DMS153 treated with DMSO at 0.1 percent for 48 hours (cell line): ENCODE data around the gene NFYC.

ENCODE experiments used
- DNase-seq: peaks from one replicate; lab custom pipeline; 2025; ENCODE audit not compliant: unreplicated experiment; lab: John Stamatoyannopoulos, UW

The NFYC gene

GRCh38 chr1:40734882-40735628 is 43.6 kb downstream of the NFYC start:
- no peak for DNase-seq

DNA sequence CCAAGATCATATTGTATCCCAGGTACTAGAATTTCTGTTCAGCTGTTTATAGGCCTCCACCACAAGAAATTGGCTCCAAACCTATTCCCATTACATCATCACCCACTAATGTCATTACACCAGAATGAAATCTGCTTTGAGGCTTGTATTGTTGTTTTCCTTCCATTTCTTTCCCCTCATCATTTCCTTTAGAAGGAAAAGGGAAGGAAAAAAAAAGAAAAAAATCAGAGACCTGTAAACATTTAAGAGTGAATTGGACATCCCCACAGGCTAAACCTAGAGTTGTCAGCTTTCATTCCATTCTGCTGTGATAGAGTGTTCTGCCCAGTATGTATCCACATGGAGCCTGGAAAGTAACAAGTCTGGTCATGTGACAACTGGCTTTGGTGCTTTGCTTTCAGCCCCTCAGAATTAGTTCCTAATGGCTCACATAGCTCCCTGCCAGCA is 44.6 kb downstream of the NFYC start:
- no peak for DNase-seq

DNA sequence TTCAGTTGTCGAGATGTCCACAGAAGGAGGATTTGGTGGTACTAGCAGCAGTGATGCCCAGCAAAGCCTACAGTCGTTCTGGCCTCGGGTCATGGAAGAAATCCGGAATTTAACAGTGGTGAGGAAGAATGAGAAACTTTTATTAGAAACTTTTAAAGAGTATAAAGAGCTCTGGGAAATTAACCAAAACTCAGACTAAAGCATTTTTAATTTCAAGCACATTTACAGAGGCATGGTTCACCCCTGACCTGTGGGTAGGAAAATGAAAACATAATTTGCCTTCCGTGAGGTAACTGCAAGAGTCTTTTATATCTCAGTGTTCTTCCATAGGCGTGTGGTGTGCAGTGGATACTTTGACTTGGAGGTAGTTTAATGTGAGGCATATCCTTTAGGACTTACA is 47.3 kb downstream of the NFYC start:
- no peak for DNase-seq

DNA sequence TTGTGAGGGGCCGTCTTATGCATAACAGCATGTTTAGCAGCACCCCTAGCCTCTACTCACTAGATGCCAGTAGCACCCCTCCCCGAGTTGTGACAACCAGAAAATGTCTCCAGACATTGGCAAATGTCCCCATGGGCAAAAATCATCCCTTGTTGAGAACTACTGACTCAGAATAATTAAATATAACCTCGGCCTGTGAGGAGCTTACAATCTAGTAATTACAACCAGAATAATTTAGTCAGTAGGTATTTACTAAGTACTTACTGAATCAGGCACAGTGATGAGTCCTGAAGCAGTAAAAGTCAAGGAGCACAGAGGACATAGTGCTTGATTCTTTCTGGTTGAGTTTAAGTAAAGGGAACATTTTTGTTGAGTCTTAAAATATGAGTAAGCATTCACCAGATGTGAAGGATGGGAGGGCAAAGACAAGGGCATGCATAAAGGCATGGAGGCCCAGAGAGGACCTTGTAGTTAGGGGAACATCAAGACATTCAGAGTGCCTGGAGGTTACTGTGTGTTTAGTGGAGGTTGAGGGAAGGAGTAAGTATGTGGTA is 48.0 kb downstream of the NFYC start:
- no peak for DNase-seq

DNA sequence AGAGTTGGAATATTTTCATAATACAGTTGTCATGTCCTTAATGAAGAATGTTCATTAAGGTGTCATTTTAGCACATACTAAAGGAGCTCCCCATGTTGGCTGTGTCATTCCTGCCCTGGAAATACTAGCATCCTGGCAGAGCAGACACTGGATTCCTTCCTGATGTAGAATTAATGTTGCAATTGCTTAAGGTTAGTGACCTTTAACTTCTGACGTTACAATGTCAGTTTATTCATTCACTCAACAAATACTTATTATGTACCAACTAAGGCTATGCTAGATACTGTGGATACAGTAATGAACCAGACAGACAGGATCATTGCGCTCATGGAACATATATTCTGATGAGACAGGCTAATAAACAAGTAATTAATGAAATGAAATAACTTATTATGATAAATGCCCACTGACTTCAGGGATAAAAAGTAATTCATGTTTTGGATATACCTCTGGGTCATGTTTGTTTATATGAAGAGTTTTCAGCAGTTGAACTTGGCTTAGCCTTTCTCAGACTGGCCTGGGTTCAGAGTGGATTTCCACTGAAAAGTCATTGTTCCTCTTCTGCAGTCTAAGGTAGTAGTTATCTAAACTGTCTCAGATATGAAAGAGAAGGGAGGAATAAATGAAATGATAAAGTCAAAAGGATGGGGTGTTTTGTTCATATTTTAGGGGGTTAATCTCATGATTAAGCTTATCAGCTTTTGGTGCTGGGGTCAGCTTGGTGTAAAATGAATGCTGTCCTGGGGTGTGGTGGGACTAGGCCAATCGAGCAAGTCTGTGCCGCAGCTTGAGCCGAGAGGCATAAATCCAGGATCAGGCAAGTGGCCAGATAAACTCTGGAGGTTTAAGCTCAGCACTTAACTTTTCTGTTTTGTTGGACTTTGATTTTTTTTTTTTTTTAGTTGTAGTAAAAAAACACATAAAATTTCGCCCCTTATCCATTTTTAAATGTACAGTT is 48.8 kb downstream of the NFYC start:
- no peak for DNase-seq

GRCh38 chr1:40740997-40741736 is 49.7 kb downstream of the NFYC start:
- no peak for DNase-seq

GRCh38 chr1:40742363-40743061 is 51.0 kb downstream of the NFYC start:
- no peak for DNase-seq

DNA sequence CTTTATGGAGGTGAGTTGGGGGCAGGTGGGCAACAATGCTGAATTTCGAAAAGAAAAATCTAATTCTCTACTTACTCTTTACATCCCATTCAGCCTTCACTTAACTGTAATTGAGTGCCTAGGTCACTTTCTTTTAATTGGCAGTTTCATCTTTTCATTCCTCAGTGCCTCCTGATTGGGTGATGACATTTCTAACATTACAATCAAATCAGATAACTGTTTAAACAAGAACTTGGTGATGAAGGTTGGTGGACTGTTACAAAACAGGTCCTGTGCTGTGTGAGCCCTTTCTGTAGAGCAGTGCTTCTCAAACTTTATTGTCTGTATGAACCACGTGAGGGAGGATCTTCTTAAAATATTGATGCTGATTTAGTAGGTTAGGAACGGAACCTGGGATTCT is 51.9 kb downstream of the NFYC start:
- DNase-seq, result no peak

DNA sequence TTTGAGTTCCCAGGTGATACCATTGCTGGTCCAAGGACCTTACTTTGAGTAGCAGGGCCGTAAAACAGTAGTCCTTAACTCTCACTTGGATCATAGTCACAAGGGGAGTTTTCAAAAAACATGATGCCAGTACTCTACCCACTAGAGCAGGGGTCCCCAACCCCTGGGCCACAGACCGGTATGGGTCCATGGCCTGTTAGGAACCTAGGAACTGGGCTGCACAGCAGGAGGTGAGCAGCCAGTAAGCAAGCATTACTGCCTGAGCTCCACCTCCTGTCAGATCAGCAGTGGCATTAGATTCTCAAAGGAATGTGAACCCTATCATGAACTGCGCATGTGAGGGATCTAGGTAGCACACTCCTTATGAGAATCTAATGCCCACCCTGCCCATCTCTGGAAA is 52.4 kb downstream of the NFYC start:
- no peak for DNase-seq

DNA sequence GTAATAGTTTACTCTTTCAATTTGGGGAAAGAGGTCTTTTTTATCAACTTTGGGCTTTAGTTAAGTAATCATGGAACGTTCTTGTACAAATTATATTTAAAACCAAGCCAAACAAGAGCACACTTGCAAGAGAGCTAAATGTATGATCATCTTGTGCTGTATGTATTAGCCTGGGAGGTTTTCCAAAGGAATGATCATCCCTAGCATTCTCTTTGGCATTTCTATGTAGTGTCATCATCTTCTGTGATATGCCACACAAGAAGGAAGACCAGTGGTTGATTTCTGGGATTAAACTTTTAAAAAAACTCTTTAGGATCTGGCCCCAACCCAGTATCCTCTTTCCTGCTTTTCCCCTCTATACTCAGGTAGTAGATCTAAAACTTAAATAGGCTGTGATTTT is 53.7 kb downstream of the NFYC start:
- no peak for DNase-seq

DNA sequence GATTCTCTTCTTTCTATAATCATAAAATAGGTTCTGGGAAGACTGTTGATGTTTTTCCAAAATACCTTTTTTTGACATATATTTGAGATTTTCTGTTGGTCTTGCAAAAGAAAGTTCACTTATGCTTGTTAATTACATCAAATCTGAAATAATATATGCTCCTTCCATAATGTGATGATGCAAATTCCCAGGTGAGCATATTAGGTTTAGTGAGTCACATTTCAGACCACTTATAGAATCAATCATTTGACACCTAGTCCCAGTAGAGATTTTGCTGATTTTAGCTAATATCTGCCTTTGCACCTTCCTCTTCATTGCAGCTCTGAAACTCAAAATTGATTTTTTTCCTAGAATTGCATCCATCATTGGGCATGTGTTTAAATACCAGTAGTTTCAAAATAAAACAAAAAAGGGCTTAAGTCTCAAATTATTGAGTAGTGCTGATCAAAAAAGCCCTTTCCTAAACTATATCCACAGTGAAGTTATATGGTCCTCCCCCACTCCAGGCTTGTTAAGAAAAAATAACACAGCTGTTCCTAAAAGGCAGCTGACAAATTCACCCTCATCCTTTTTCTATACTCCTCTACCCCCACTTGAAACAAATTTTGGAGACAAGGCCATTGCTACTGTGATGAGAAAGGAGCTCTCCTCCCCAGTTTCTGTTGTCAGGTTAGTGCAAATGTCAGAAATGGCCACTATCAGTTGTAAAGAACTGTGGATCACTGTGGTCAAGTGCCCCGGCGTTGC is 55.0 kb downstream of the NFYC start:
- DNase-seq, result no peak

DNA sequence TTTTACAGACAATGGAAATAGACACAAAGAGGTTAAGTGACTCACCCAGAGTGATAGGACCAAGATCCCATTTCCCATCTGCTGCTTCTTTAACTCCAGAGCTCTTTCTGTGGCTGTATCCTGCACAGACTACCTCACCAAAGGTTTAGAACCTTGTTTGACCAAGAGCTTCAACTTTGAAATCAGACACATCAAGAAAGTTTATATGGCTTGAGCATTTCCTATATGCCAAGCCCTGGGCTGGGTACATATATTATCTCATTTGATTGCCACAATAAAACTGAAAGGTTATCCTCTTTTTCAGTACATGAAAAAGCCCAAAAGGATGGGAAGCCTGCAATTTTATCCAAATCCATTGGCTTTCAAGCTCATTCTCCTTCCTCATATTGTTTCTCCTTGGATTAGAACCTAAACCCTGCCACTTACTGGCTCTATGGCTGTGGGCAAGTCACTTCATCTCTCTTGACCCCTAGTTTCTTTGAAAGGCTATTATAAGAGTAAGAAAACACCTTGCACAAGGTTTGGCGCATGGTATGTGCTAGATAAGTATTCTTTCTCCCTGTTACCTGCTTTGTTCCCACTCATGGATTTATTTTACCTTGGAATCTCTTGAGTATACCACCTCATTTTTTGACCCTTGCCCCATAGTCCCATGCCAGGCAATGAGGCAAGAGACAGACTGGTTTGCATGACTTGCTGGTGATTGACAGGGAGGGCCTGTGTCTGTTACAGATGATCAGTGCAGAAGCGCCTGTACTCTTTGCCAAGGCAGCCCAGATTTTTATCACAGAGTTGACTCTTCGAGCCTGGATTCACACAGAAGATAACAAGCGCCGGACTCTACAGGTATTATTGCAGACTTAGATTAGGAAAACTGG is 57.6 kb downstream of the NFYC start:
- no peak for DNase-seq

DNA sequence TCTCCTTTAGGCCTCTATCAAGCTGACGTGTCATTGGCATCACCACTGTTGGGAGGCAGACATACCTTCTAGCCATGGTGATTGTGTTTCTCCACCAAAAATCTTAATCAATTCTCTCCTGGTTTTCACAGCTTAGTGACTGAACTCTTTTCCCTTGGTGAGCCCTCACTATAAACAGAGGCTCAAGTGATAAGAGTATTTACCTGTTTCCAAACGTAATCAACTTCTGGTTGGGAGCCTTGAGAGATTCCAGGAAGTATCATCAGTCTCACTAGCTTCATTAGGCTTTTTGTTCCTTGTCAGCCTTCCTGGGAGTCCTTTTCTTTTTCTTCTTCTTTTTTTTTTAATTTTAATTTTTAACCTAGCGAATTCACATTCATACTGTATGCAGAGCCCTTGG is 58.3 kb downstream of the NFYC start:
- no peak for DNase-seq

GRCh38 chr1:40750451-40750908 is 59.0 kb downstream of the NFYC start:
- no peak for DNase-seq

DNA sequence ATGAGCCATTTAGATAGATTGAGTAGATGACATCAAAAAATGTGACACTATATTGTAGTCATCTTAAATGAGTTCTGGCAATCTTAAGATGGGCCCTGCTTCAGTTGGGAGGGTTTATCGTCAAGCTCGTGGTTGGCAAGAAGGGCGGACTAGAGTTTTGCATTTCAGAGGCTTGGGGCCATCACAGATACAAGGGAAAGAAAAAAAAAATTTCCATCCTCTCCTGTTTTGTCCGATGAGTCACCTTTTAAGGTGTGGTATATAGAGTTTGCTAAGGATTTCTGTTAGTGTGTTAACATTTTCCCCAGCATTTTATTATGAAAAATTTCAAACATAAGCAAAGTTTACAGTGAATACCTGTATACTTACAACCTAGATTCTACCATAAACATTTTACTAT is 60.3 kb downstream of the NFYC start:
- DNase-seq, result no peak

- DNase-seq, result no peak
Measured at GRCh38 chr1:40753142-40753882, 61.8 kb downstream of the NFYC start.

DNA sequence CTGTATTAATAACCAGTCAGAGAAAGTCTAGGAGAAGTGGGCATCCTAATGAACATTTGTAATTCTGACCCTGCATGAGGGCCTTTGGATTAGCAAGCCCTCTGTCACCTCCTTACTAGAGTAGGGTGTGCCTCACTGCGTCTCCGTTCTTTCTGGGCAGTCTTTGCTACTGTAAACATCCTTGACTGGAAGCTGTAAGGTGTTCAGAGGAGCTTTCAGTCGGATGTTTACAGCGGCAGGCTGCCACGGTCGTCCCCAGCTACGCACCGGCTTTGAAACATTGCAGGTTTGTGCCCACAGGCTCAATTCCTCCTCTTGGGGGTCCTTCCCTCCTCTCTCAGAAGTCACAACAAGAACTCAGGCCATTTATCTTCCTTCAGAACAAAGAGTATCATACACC is 62.7 kb downstream of the NFYC start:
- DNase-seq, result no peak

DNA sequence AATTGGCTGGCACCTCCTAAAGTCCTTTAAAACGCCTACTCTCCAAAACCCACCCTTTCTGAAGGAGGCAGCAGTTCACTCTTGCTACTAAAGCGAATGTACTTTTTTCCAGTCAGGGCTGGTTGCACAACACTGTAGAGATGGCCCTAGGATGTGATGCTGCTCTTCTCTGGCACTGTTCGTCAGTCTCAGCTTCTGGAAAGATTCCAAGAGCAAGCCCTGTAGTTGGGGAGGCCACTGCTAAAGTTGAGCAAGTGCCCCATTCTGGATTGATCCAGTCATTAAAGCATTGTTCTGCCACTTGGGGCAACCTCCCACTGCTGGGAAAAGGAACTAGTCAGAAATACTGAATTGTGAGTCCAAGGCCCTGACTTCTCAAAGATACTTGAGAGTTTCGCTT is 63.6 kb downstream of the NFYC start:
- DNase-seq, result no peak
